GM23248 (cell line): ENCODE measurements around the gene RIPOR3. TPM values are rescaled to one million over a fixed set of nuclear protein-coding genes. Genes with fewer than 3 reads are reported as not detected.

ENCODE experiments used
- DNase-seq: peaks from one replicate; pipeline ENCODE4 v3.0.0-alpha.2; 2015
- H2AFZ ChIP-seq: fragments of 200-600 bp; sonication (generic); 2 replicates; pipeline ENCODE4 v1.6.1; 2016; ENCODE audit warnings: antibody characterized with exemption
- H3F3A ChIP-seq: fragments of 200-600 bp; sonication (generic); 2 replicates; pipeline ENCODE4 v1.6.1; 2016; ENCODE audit warnings: mild to moderate bottlenecking, antibody characterized with exemption, mixed run types; ENCODE audit not compliant: insufficient read depth
- H3K27ac ChIP-seq: fragments of 200-600 bp; sonication (generic); 2 replicates; pipeline ENCODE4 v1.5.1; 2016; ENCODE audit warnings: mild to moderate bottlenecking
- H3K27me3 ChIP-seq: fragments of 200-600 bp; sonication (generic); replicated peaks from 2 replicates; pipeline ENCODE4 v1.6.1; 2016; ENCODE audit warnings: mild to moderate bottlenecking; ENCODE audit not compliant: insufficient read depth
- H3K36me3 ChIP-seq: fragments of 200-600 bp; sonication (generic); 2 replicates; pipeline ENCODE4 v1.6.1; 2016; ENCODE audit warnings: low read depth, mild to moderate bottlenecking
- H3K4me1 ChIP-seq: fragments of 200-600 bp; sonication (generic); 2 replicates; pipeline ENCODE4 v1.6.1; 2016; ENCODE audit warnings: mild to moderate bottlenecking; ENCODE audit not compliant: insufficient read depth
- H3K4me2 ChIP-seq: fragments of 200-600 bp; sonication (generic); one replicate; pipeline ENCODE4 v1.6.1; 2016; ENCODE audit warnings: mild to moderate bottlenecking; ENCODE audit not compliant: unreplicated experiment
- H3K4me3 ChIP-seq: fragments of 200-600 bp; sonication (generic); 2 replicates; pipeline ENCODE4 v1.5.1; 2016; ENCODE audit warnings: mild to moderate bottlenecking
- H3K79me2 ChIP-seq: fragments of 200-600 bp; sonication (generic); 2 replicates; pipeline ENCODE4 v1.6.1; 2016; ENCODE audit warnings: mild to moderate bottlenecking; ENCODE audit not compliant: insufficient read depth
- H3K9ac ChIP-seq: fragments of 200-600 bp; sonication (generic); 2 replicates; pipeline ENCODE4 v1.6.1; 2016; ENCODE audit warnings: mild to moderate bottlenecking
- H3K9me2 ChIP-seq: fragments of 200-600 bp; sonication (generic); 2 replicates; pipeline ENCODE4 v1.6.1; 2016; ENCODE audit warnings: mixed run types, mild to moderate bottlenecking, moderate library complexity; ENCODE audit not compliant: insufficient read depth
- H3K9me3 ChIP-seq: fragments of 200-600 bp; sonication (generic); one replicate; pipeline ENCODE4 v1.6.1; 2017; ENCODE audit warnings: low read depth
- H4K20me1 ChIP-seq: fragments of 200-600 bp; sonication (generic); 2 replicates; pipeline ENCODE4 v1.6.0; 2016; ENCODE audit not compliant: insufficient read depth
- EZH2 ChIP-seq: fragments of 200-600 bp; sonication (generic); IDR thresholded peaks from 2 replicates; pipeline ENCODE4 v1.6.1; 2018; ENCODE audit warnings: antibody characterized with exemption, mild to moderate bottlenecking; ENCODE audit not compliant: insufficient read depth, poor library complexity, severe bottlenecking
- EZH2phosphoT487 ChIP-seq: fragments of 200-600 bp; sonication (generic); IDR thresholded peaks from 2 replicates; pipeline ENCODE4 v1.6.1; 2018; ENCODE audit warnings: antibody characterized with exemption, moderate library complexity, mild to moderate bottlenecking, low read depth; ENCODE audit not compliant: insufficient read depth
- WGBS, 2 experiments: methylation state at CpG; one replicate each; pipeline ENCODE4 v1.1.6; 2015 to 2017; ENCODE audit warnings: low lambda C conversion rate in 2 of 2, low coverage in 1 of 2; ENCODE audit errors: missing lambda C conversion rate in 2 of 2; 5-methylcytosine and 5-hydroxymethylcytosine counted together
- in situ Hi-C: fragments of 300-500 bp; cut with MboI; formaldehyde crosslinking; loops from 2 replicates; pipeline ENCODE4 v1.15.0; 2020
- polyA plus RNA-seq: library from polyadenylated mRNA; unstranded; fragments of >200 nt; fragmentation: Nextera tagmentation; extraction: Ambion mirVana; gene quantifications from 2 replicates; pipeline ENCODE4 v1.2.1, GENCODE V29; 2016
- total RNA-seq: library from RNA; depleted of rRNA; stranded (reverse); fragments of >200 nt; shearing (Covaris generic); gene quantifications from 2 replicates; pipeline ENCODE4 v1.2.3, GENCODE V29; 2014

The RIPOR3 gene
- total and polyA plus RNA-seq, 2 experiments from 2014 or later: 0.49 TPM; not detected in 1

DNA sequence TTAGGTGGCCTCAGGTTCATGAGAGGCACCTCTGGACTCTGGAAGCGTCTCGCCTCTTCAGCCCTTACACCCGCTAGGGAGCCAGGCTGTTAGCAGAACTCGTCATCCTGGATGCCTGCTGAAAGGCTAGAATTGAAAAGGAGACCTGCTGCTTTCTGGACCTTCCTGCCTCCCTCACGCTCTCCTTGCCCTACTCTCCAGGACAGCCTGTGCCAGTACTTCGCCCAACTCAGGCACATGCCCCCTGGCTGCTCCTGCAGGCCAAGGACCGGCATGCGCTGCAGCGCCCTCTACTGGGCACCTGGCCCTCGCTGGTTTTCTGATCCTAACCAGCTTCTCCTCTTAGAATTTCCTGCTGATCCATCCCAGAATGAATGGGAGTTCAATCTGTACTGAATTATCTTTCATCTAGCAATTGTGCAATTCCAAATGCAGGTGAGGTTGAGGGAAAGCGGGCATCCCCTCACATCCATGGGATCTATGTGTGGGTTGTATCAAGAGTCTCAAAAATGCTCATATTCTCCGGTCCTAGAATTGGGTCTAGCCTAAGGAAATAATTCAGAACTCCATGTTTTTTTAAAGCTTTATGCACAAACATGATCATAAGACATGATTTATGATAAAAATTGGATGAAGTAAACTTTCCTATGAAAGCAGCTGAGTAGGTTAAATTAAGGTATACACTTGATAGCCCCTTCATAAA lies 103.2 kb downstream of the RIPOR3 start:
- Histone ChIP-seq H2AFZ (no peak overlapping the region), H3K27ac (no peak overlapping the region), H3K79me2 (0 out of 2 replicates have a peak, but pooled peaks cover 7% of the 10 kb centered on the region), H3K27me3 (no peaks in the 10 kb centered on the region), H3K4me3 (no peak overlapping the region), H3K9me3 (no peaks in the 10 kb centered on the region), H3K9me2 (no peaks in the 10 kb centered on the region), H3K4me1 (no peaks in the 10 kb centered on the region), H3F3A (peaks cover 4% of the 10 kb centered on the region; the same call in 1 of the 2 replicates), H3K9ac (no peak overlapping the region), H3K36me3 (peaks cover 10% of the 10 kb centered on the region; the same call in 1 of the 2 replicates), H3K4me2 (no peak overlapping the region), H4K20me1 (no peaks in the 10 kb centered on the region)
- TF ChIP-seq EZH2phosphoT487 (no peak), EZH2 (no peak)
- in situ Hi-C loops: no loop called here
- peak; percentile 76 for DNase-seq
- WGBS, 2 experiments: 51 to 52% methylated on average over 12 of the region's 12 CpGs

- 88 to 89% methylated on average over 17 to 19 of the region's 19 CpGs for WGBS, 2 experiments
- peaks cover 4% of the 10 kb centered on the region; the same call in 1 of the 2 replicates for H3F3A ChIP-seq
Measured at GRCh38 chr20:50587291-50587961, 103.9 kb downstream of the RIPOR3 start.

DNA sequence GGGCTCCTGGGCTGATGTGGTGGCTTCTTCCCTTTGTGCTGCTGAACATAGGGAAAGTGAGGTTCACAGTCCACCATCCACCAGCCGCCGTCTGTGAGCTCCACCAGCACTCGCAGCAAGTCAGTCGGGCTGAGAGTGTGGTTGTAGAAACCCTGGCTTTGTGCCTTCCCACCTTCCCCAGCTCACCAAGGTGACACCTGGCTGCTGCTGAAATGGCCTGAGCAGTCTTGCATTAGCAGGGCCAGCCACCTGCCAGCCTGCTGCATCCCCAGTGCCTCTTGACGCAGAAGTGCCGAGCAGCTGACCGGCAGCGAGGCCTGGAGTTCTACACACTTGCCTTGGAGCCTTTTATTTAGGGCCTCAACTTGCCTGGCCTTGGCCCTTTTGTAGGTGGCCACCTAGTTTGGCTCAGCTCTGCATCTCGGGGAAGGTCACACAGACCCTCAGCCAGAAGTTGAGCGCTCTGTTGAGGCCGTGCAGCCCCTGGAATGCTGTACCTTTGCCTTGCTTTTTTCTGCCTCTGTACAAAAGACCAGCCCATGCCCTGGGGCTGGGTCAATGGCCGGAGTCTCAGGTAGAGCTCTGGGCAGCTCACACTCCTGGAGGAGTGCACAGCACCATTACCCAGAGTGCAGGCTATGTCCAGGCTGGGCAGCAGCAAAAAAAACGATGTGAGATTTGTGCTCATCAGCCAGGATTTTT lies 104.7 kb downstream of the RIPOR3 start:
- H2AFZ ChIP-seq: no peak overlapping the region
- no peaks in the 10 kb centered on the region for H3K4me1 ChIP-seq
- peaks cover 15% of the 10 kb centered on the region; the same call in 1 of the 2 replicates for H3K36me3 ChIP-seq
- DNase-seq: no peak
- 0 out of 2 replicates have a peak, but pooled peaks cover 7% of the 10 kb centered on the region for H3K79me2 ChIP-seq
- no peak for TF ChIP-seq EZH2phosphoT487
- no peak for TF ChIP-seq EZH2
- H4K20me1 ChIP-seq: no peaks in the 10 kb centered on the region
- H3K9me3 ChIP-seq: no peaks in the 10 kb centered on the region
- no peak overlapping the region for H3K4me2 ChIP-seq
- no peaks in the 10 kb centered on the region for H3K9me2 ChIP-seq
- no peaks in the 10 kb centered on the region for H3K27me3 ChIP-seq
- H3K4me3 ChIP-seq: no peak overlapping the region
- in situ Hi-C loops: no loop called here
- no peak overlapping the region for H3K9ac ChIP-seq
- no peak overlapping the region for H3K27ac ChIP-seq
- H3F3A ChIP-seq: peaks cover 4% of the 10 kb centered on the region; the same call in 1 of the 2 replicates
- 86% methylated on average over 13 of the region's 13 CpGs for WGBS, 2 experiments

More at GRCh38 chr20:50587291-50587961, 103.9 kb downstream of the RIPOR3 start:
- no peak for TF ChIP-seq EZH2
- no peak for TF ChIP-seq EZH2phosphoT487
- Histone ChIP-seq H3K4me3 (no peak overlapping the region), H3K4me1 (no peaks in the 10 kb centered on the region), H4K20me1 (no peaks in the 10 kb centered on the region), H3K27me3 (no peaks in the 10 kb centered on the region), H3K9me2 (no peaks in the 10 kb centered on the region), H3K9me3 (no peaks in the 10 kb centered on the region), H3K9ac (no peak overlapping the region), H3K36me3 (peaks cover 15% of the 10 kb centered on the region; the same call in 1 of the 2 replicates), H3K79me2 (0 out of 2 replicates have a peak, but pooled peaks cover 7% of the 10 kb centered on the region), H3K4me2 (no peak overlapping the region), H2AFZ (no peak overlapping the region), H3K27ac (no peak overlapping the region)
- no peak for DNase-seq
- in situ Hi-C loops: no loop called here

DNA sequence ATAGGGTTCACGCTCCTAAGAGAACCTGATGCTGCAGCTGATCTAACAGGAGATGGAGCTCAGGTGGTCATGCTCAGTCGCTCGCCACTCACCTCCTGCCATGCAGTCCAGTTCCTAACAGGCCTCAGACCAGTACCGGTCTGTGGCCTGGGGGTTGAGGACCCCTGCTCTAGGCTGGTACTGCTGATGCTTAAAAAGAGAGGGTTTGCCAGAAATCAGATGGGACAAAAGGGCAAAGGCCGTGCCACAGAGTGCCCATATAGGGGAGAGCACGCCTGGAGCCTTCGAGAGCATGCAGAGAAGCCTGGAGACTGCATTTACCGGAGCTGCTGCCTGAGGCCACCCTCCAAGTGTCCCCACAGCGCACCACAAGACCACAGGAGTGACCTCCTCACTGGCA lies 105.7 kb downstream of the RIPOR3 start:
- H3K4me3 ChIP-seq: no peak overlapping the region
- H3K9me3 ChIP-seq: no peaks in the 10 kb centered on the region
- TF ChIP-seq EZH2 (no peak), EZH2phosphoT487 (no peak)
- H3K9me2 ChIP-seq: no peaks in the 10 kb centered on the region
- H3K4me1 ChIP-seq: no peaks in the 10 kb centered on the region
- no peak overlapping the region for H3K4me2 ChIP-seq
- in situ Hi-C loops: no loop called here
- 96 to 98% methylated on average over 9 of the region's 9 CpGs for WGBS, 2 experiments
- no peaks in the 10 kb centered on the region for H3K27me3 ChIP-seq
- DNase-seq: no peak
- peaks cover 4% of the 10 kb centered on the region; the same call in 1 of the 2 replicates for H3F3A ChIP-seq
- H3K79me2 ChIP-seq: 0 out of 2 replicates have a peak, but pooled peaks cover 7% of the 10 kb centered on the region
- no peak overlapping the region for H2AFZ ChIP-seq
- peaks cover 21% of the 10 kb centered on the region; the same call in 1 of the 2 replicates for H3K36me3 ChIP-seq
- H3K27ac ChIP-seq: no peak overlapping the region
- H3K9ac ChIP-seq: no peak overlapping the region
- no peaks in the 10 kb centered on the region for H4K20me1 ChIP-seq
